Endometrial microvascular endothelial cells (primary cell): ENCODE results near the gene RHEX. TPM values are rescaled to one million over a fixed set of nuclear protein-coding genes. Genes with fewer than 3 reads are reported as not detected.
"Not testable (repeated sequence)": the region's sequence is repeated elsewhere in the genome, so short reads cannot be mapped to it uniquely, and the experiment has no call there.

Experiments
- in situ Hi-C: cut with HindIII; loops from 2 replicates; pipeline ENCODE4 v1.10.0; 2017; ENCODE audit warnings: low sequenced_read_pairs, low pct_unique_long_range_greater_than_20kb; ENCODE audit errors: inconsistent ontology term
- total RNA-seq: library from RNA; depleted of rRNA; stranded (reverse); fragments of >200 nt; gene quantifications from one replicate; pipeline ENCODE4 v1.2.3, GENCODE V29; 2015; ENCODE audit errors: inconsistent ontology term

Gene RHEX
- total RNA-seq, 1 donor from 2014 or later: not detected

- in situ Hi-C loops: not testable (repeated sequence)
Observed at GRCh38 chr1:206055069-206055625, 2.2 kb downstream of the RHEX start.

GRCh38 chr1:206055639-206056323, 2.8 kb downstream of the RHEX start:
- in situ Hi-C loops: not testable (repeated sequence)

DNA sequence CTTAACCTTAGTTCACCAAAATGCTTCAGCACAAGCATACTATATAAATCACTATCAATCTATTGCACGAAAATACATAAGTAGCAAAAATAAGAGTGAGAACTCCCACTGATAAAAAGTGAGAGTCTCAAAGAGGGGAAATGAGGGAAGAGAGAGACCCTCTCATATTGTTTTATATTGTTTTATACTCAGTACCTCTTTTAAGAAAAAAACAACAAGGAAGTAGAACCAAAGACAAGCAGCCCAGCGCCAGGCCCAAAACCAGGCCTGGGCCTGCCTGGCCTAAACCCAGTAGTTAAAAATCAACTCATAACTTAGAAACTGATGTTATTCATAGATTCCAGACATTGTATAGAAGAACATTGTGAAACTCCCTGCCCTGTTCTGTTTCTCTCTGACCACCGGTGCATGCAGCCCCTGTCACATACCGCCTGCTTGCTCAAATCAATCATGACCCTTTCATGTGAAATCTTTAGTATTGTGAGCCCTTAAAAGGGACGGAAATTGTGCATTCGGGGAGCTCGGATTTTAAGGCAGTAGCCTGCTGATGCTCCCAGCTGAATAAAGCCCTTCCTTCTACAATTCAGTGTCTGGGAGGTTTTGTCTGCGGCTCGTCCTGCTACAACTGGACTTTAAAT, 5.4 kb downstream of the RHEX start:
- in situ Hi-C loops: not testable (repeated sequence)

DNA sequence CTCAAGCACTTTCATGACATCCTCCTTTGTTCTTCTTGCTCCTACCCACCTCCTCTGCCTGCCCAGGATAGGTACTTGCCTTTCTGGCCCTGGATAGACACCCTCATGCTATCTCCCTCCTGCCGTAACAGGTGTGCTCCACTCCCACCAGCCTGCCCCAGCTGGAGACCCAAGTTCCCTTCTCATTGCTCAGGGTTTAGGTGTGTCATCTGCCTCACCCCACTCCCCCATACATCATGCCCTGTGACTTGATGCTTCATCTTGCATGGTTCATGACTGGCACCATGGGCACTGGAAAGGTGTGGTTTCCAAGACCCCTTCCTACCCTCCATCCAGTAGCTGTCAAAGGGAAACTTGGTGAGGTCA, 5.9 kb downstream of the RHEX start:
- in situ Hi-C loops: no loop called here

GRCh38 chr1:206059355-206059915, 6.5 kb downstream of the RHEX start:
- in situ Hi-C loops: no loop called here

- in situ Hi-C loops: no loop called here
Observed at GRCh38 chr1:206060844-206061243, 7.9 kb downstream of the RHEX start.

DNA sequence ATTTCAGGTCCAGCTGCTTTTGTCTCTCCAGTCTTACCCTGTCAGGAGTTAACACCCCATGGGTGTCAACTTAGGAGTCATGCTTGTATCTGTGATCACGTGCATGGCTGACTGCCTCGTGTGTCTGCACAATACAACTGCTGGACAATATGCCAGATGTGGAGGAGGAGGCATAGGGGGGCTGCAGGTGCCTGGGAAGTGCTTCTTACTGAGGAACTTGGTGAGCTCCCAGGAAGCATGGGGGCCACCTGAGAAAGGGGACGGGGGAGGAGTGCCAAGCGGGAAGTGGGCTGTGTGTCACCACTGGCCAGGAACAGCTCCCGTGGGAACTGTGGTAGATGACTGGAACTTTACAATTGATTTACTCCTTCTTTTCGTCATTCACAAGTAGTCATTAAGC, 9.5 kb downstream of the RHEX start:
- in situ Hi-C loops: no loop called here

- in situ Hi-C loops: not testable (repeated sequence)
Observed at GRCh38 chr1:206064001-206064400, 11.0 kb downstream of the RHEX start.

GRCh38 chr1:206064501-206064900, 11.5 kb downstream of the RHEX start:
- in situ Hi-C loops: not testable (repeated sequence)

GRCh38 chr1:206065547-206066145, 12.7 kb downstream of the RHEX start:
- in situ Hi-C loops: no loop called here

GRCh38 chr1:206066479-206067171, 13.7 kb downstream of the RHEX start:
- in situ Hi-C loops: no loop called here

GRCh38 chr1:206067486-206068227, 14.7 kb downstream of the RHEX start:
- in situ Hi-C loops: no loop called here

GRCh38 chr1:206068314-206068713, 15.3 kb downstream of the RHEX start:
- in situ Hi-C loops: no loop called here

GRCh38 chr1:206070627-206071304, 17.8 kb downstream of the RHEX start:
- in situ Hi-C loops: no loop called here

DNA sequence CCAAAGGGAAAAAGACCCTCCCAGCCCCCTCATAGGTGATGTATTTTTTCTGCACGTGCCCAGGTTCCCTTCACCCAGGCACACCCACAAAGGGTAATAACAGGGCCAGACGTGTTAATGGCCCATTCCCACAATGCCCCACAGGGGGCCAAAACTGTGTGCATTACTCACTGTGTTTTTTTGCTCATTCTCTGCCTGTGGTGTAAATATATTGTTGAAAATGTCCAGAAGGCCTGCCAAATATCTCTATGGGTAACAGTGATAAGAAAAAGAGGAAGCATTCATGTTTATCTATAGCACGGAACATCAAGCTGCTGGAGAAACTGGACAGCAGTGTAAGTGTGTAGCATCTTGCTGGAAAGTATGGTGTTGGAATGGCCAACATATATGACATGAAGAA, 21.9 kb downstream of the RHEX start:
- in situ Hi-C loops: no loop called here

GRCh38 chr1:206075786-206076755, 23.1 kb downstream of the RHEX start:
- in situ Hi-C loops: no loop called here

DNA sequence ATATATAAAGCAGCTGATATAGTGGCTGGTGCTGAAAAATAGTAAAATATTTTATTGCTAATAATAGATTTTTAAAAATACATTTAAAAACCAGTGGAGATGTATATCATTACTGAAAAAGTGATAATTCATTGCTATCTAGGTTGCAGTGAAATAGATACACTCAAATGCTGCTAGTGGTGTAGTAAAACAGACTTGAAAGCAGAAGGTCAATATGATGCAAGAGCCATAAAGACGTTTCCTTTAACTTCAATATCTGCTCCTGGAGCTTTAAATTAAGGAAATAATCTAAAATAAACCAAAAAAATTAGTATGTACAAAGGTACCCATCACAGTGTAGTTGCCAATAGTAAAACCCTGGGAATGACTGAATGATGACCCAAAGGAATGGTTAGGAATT, 26.2 kb downstream of the RHEX start:
- in situ Hi-C loops: no loop called here
